GM12892 (cell line): ENCODE results near the gene NAA60.
A peak's percentile ranks its signal among the peaks of the same experiment; 100 is the strongest.

Experiments
- POLR2A ChIP-seq: IDR thresholded peaks from 2 replicates; pipeline ENCODE4 v1.6.1; 2011; ENCODE audit warnings: low read depth, low read length, control low read depth
- POLR2AphosphoS5 ChIP-seq: IDR thresholded peaks from 2 replicates; pipeline ENCODE4 v1.6.1; 2011; ENCODE audit warnings: low read depth, low read length, control low read depth
- TAF1 ChIP-seq: IDR thresholded peaks from 2 replicates; pipeline ENCODE4 v1.6.1; 2011; ENCODE audit warnings: low read depth, mild to moderate bottlenecking, control low read depth, low read length, borderline replicate concordance

GRCh38 chr16:3444032-3444388, 530 bp downstream of the NAA60 start:
- TF ChIP-seq POLR2AphosphoS5 (peak; percentile 58), POLR2A (no peak; the same call in none of the 2 replicates), TAF1 (0 out of 2 replicates have a peak, but pooled peaks have one; percentile 18)
